ENCODE measurements around the gene MPPED1.

The MPPED1 gene

GRCh38 chr22:43437871-43438475, 26.2 kb downstream of the MPPED1 start:
- in situ Hi-C loops (cut with MboI; ENCODE audit: low sequenced_read_pairs, unreplicated experiment): no loop called here
- TF ChIP-seq CTCF (IDR thresholded peaks at IDR 0.05; ENCODE audit: borderline replicate concordance, control extremely low read depth, extremely low read depth, insufficient read depth, missing control alignments): no peak
- DNase-seq (ENCODE audit: low spot score): no peak

GRCh38 chr22:43438666-43439347, 27.0 kb downstream of the MPPED1 start:
- no peak for DNase-seq (ENCODE audit: low spot score)
- in situ Hi-C loops (cut with MboI; ENCODE audit: low sequenced_read_pairs, unreplicated experiment): no loop called here
- TF ChIP-seq CTCF (IDR thresholded peaks at IDR 0.05; ENCODE audit: borderline replicate concordance, control extremely low read depth, extremely low read depth, insufficient read depth, missing control alignments): no peak

- DNase-seq (ENCODE audit: low spot score): no peak
These were observed 27.7 kb downstream of the MPPED1 start for GRCh38 chr22:43439368-43440103.

GRCh38 chr22:43440104-43440387, 28.2 kb downstream of the MPPED1 start:
- in situ Hi-C loops (cut with MboI; ENCODE audit: low sequenced_read_pairs, unreplicated experiment): no loop called here
- TF ChIP-seq CTCF (IDR thresholded peaks at IDR 0.05; ENCODE audit: borderline replicate concordance, control extremely low read depth, extremely low read depth, insufficient read depth, missing control alignments): no peak
- DNase-seq (ENCODE audit: low spot score): no peak

More at GRCh38 chr22:43439368-43440103, 27.7 kb downstream of the MPPED1 start:
- in situ Hi-C loops (cut with MboI; ENCODE audit: low sequenced_read_pairs, unreplicated experiment): no loop called here
- TF ChIP-seq CTCF (IDR thresholded peaks at IDR 0.05; ENCODE audit: borderline replicate concordance, control extremely low read depth, extremely low read depth, insufficient read depth, missing control alignments): no peak

- TF ChIP-seq CTCF (IDR thresholded peaks at IDR 0.05; ENCODE audit: borderline replicate concordance, control extremely low read depth, extremely low read depth, insufficient read depth, missing control alignments): no peak
- in situ Hi-C loops (cut with MboI; ENCODE audit: low sequenced_read_pairs, unreplicated experiment): no loop called here
These were observed 28.7 kb downstream of the MPPED1 start for GRCh38 chr22:43440556-43440955.

GRCh38 chr22:43441216-43441615, 29.4 kb downstream of the MPPED1 start:
- no peak for DNase-seq (ENCODE audit: low spot score)
- in situ Hi-C loops (cut with MboI; ENCODE audit: low sequenced_read_pairs, unreplicated experiment): no loop called here
- no peak for TF ChIP-seq CTCF (IDR thresholded peaks at IDR 0.05; ENCODE audit: borderline replicate concordance, control extremely low read depth, extremely low read depth, insufficient read depth, missing control alignments)

More at GRCh38 chr22:43440556-43440955, 28.7 kb downstream of the MPPED1 start:
- DNase-seq (ENCODE audit: low spot score): no peak
